ENCODE results near the gene NUP98. TPM values are rescaled to one million over a fixed set of nuclear protein-coding genes. Genes with fewer than 3 reads are reported as not detected.
"Not testable (repeated sequence)": the region's sequence is repeated elsewhere in the genome, so short reads cannot be mapped to it uniquely, and the experiment has no call there.

The NUP98 gene
- polyA plus RNA-seq, 1 of the 3 experiments (the other 2 are of a cell fraction) = 56.4 TPM

- H3K4me3 ChIP-seq (ENCODE audit: low read depth in 2 of 2, low read length in 1 of 2) = no peak overlapping the region
- H3K79me2 ChIP-seq (ENCODE audit: insufficient read depth) = no peaks in the 10 kb centered on the region
- no peaks in the 10 kb centered on the region; the same call in 1 of the 2 replicates for H3K27me3 ChIP-seq (ENCODE audit: insufficient read depth)
- H3F3A ChIP-seq (replicated peaks; ENCODE audit: insufficient read depth) = no peaks in the 10 kb centered on the region
- ChIA-PET POLR2A (no interaction called here), CTCF (interaction anchor here (1.6 kb wide), 1 partner anchor 11 kb away, joined by 3 read pairs; no protein-coding TSS in a partner anchor)
- H3K27ac ChIP-seq (ENCODE audit: low read depth in 2 of 2, low read length in 1 of 2) = no peak overlapping the region
- H3K9me3 ChIP-seq = no peaks in the 10 kb centered on the region
- TF ChIP-seq USF1 (IDR thresholded peaks at IDR 0.05; ENCODE audit: borderline replicate concordance, low read depth) (peak; percentile 33; the same call in 1 of the 2 replicates), TAF1 (IDR thresholded peaks at IDR 0.05; ENCODE audit: borderline replicate concordance, low read depth, low read length) (no peak)
- H4K20me1 ChIP-seq (ENCODE audit: insufficient read depth) = no peaks in the 10 kb centered on the region
- no peaks in the 10 kb centered on the region for H3K4me1 ChIP-seq (ENCODE audit: control insufficient read depth in 1 of 2, insufficient read depth in 2 of 2, low read depth in 1 of 2, low read length in 1 of 2)
- whole genome bisulfite sequencing (ENCODE audit: low lambda C conversion rate) = 33% methylated on average over 2 of the region's 3 CpGs
- no peak overlapping the region for H3K4me2 ChIP-seq
- no peaks in the 10 kb centered on the region for H3K36me3 ChIP-seq (replicated peaks in 1 of 2; ENCODE audit: control insufficient read depth in 1 of 2, insufficient read depth in 2 of 2, low read length in 1 of 2)
- no peak overlapping the region for H2AFZ ChIP-seq (ENCODE audit: low read depth)
- no peak for DNase-seq
- no peaks in the 10 kb centered on the region for H3K9me2 ChIP-seq
- H3K9ac ChIP-seq = no peak overlapping the region
Measured at GRCh38 chr11:3655547-3655946, 141.8 kb downstream of the NUP98 start.

GRCh38 chr11:3652514-3652913, 144.8 kb downstream of the NUP98 start:
- H3K79me2 ChIP-seq (ENCODE audit: insufficient read depth); H3K9me2 ChIP-seq; H3K4me3 ChIP-seq (ENCODE audit: low read depth in 2 of 2, low read length in 1 of 2); H3K27ac ChIP-seq (ENCODE audit: low read depth in 2 of 2, low read length in 1 of 2); H3K9ac ChIP-seq; H3K4me2 ChIP-seq; H2AFZ ChIP-seq (ENCODE audit: low read depth); H3K9me3 ChIP-seq; H3F3A ChIP-seq (replicated peaks; ENCODE audit: insufficient read depth); CTCF ChIA-PET; H3K4me1 ChIP-seq (ENCODE audit: control insufficient read depth in 1 of 2, insufficient read depth in 2 of 2, low read depth in 1 of 2, low read length in 1 of 2); DNase-seq; POLR2A ChIA-PET; H4K20me1 ChIP-seq (ENCODE audit: insufficient read depth); H3K36me3 ChIP-seq (replicated peaks in 1 of 2; ENCODE audit: control insufficient read depth in 1 of 2, insufficient read depth in 2 of 2, low read length in 1 of 2): not testable (repeated sequence)
- WGBS (ENCODE audit: low lambda C conversion rate) = 78% methylated on average over 3 of the region's 3 CpGs
- H3K27me3 ChIP-seq (ENCODE audit: insufficient read depth) = peaks cover 13% of the 10 kb centered on the region; the same call in 1 of the 2 replicates

GRCh38 chr11:3649374-3649773, 148.0 kb downstream of the NUP98 start:
- H4K20me1 ChIP-seq (ENCODE audit: insufficient read depth); POLR2A ChIA-PET; DNase-seq; H3K9me3 ChIP-seq; CTCF ChIA-PET; H3K4me1 ChIP-seq (ENCODE audit: control insufficient read depth in 1 of 2, insufficient read depth in 2 of 2, low read depth in 1 of 2, low read length in 1 of 2); H3K4me2 ChIP-seq; H3K79me2 ChIP-seq (ENCODE audit: insufficient read depth); H3F3A ChIP-seq (replicated peaks; ENCODE audit: insufficient read depth); H3K4me3 ChIP-seq (ENCODE audit: low read depth in 2 of 2, low read length in 1 of 2); H2AFZ ChIP-seq (ENCODE audit: low read depth); H3K27ac ChIP-seq (ENCODE audit: low read depth in 2 of 2, low read length in 1 of 2); H3K9me2 ChIP-seq; H3K9ac ChIP-seq; H3K36me3 ChIP-seq (replicated peaks in 1 of 2; ENCODE audit: control insufficient read depth in 1 of 2, insufficient read depth in 2 of 2, low read length in 1 of 2): not testable (repeated sequence)
- H3K27me3 ChIP-seq (ENCODE audit: insufficient read depth) = peaks cover 13% of the 10 kb centered on the region; the same call in 1 of the 2 replicates
- 39% methylated on average over 9 of the region's 9 CpGs for WGBS (ENCODE audit: low lambda C conversion rate)

GRCh38 chr11:3648843-3649242, 148.5 kb downstream of the NUP98 start:
- H3K4me2 ChIP-seq; H3K27ac ChIP-seq (ENCODE audit: low read depth in 2 of 2, low read length in 1 of 2); H4K20me1 ChIP-seq (ENCODE audit: insufficient read depth); H3K9ac ChIP-seq; POLR2A ChIA-PET; H3K9me2 ChIP-seq; H3K36me3 ChIP-seq (replicated peaks in 1 of 2; ENCODE audit: control insufficient read depth in 1 of 2, insufficient read depth in 2 of 2, low read length in 1 of 2); H3K79me2 ChIP-seq (ENCODE audit: insufficient read depth); H2AFZ ChIP-seq (ENCODE audit: low read depth); H3K4me1 ChIP-seq (ENCODE audit: control insufficient read depth in 1 of 2, insufficient read depth in 2 of 2, low read depth in 1 of 2, low read length in 1 of 2); H3K4me3 ChIP-seq (ENCODE audit: low read depth in 2 of 2, low read length in 1 of 2); DNase-seq; H3F3A ChIP-seq (replicated peaks; ENCODE audit: insufficient read depth); H3K9me3 ChIP-seq; CTCF ChIA-PET: not testable (repeated sequence)
- peaks cover 13% of the 10 kb centered on the region; the same call in 1 of the 2 replicates for H3K27me3 ChIP-seq (ENCODE audit: insufficient read depth)
- WGBS (ENCODE audit: low lambda C conversion rate) = 25% methylated on average over 13 of the region's 13 CpGs

All from SK-N-SH (cell line).